K562 (cell line): Measurements from ENCODE around the gene TRIM43. TPM values are rescaled to one million over a fixed set of nuclear protein-coding genes. Genes with fewer than 3 reads are reported as not detected.
"Not testable (repeated sequence)": the region's sequence is repeated elsewhere in the genome, so short reads cannot be mapped to it uniquely, and the experiment has no call there.

Experiments
- ATAC-seq: fragments of 200-7000 bp; cut with Tn5 transposase; 3 replicates; pipeline ENCODE4 v1.9.1; 2020; ENCODE audit warnings: moderate library complexity
- BruUV-seq: library from RNA; stranded (reverse); fragments of 400-500 nt; replicated peaks from 2 replicates; lab custom pipeline; 2021; lab: Mats Ljungman, UMichigan
- CTCF ChIA-PET: fragments of 300-600 bp; formaldehyde crosslinking; extraction: SDS; loops from one replicate; lab custom pipeline; 2021; ENCODE audit warnings: low intra/inter-chr PET ratio; lab: Yijun Ruan, JAX
- POLR2A ChIA-PET: fragments of 300-600, 350-650 bp; sonication (Branson Sonifier 250); formaldehyde crosslinking; extraction: SDS; loops from one replicate; lab custom pipeline; 2021; ENCODE audit warnings: antibody characterized with exemption, inconsistent platforms; lab: Yijun Ruan, JAX
- DNase-seq, 4 experiments: peaks; one replicate each; pipeline versions ENCODE4 v3.0.0 to v3.0.0-alpha.2; 2011 to 2018; ENCODE audit warnings: low spot score in 3 of 4, mixed read lengths in 3 of 4; ENCODE audit errors: extremely low read depth in 1 of 4
- FAIRE-seq: peaks from 2 replicates; lab custom pipeline; 2011; peaks lifted over from hg19 to GRCh38; lab: Jason Lieb, UNC
- H2AFZ ChIP-seq: 2 replicates; pipeline ENCODE4 v1.6.0; 2011; ENCODE audit warnings: low read depth, low read length, control low read depth, inconsistent platforms
- H3K27ac ChIP-seq: fragments of 200-600 bp; 3 replicates; pipeline ENCODE4 v1.8.0; 2011; ENCODE audit warnings: low read depth, mild to moderate bottlenecking, control low read depth, inconsistent platforms, low read length, moderate library complexity, mixed read lengths; ENCODE audit errors: extremely low read depth
- H3K27me3 ChIP-seq, 2 experiments: fragments of 300-600 bp in 1 of 2; 2 replicates in 1 of 2; 3 replicates in 1 of 2; pipeline versions ENCODE4 v1.6.0 to v1.8.0; 2011; ENCODE audit warnings: inconsistent platforms in 2 of 2, low read length in 2 of 2, mild to moderate bottlenecking in 1 of 2, mixed read lengths in 1 of 2, moderate library complexity in 1 of 2; ENCODE audit not compliant: control insufficient read depth in 2 of 2, insufficient read depth in 2 of 2
- H3K36me3 ChIP-seq: fragments of 300-600 bp; 3 replicates; pipeline ENCODE4 v1.8.0; 2011; ENCODE audit warnings: mild to moderate bottlenecking, low read length, inconsistent platforms; ENCODE audit not compliant: control insufficient read depth, insufficient read depth
- H3K4me1 ChIP-seq, 2 experiments: fragments of 200-600 bp in 1 of 2; replicated peaks in 1 of 2; 2 replicates in 1 of 2; 3 replicates in 1 of 2; pipeline versions ENCODE4 v1.5.1 to v1.8.0; 2011; ENCODE audit warnings: inconsistent platforms in 2 of 2, low read length in 2 of 2, mild to moderate bottlenecking in 1 of 2, mixed read lengths in 1 of 2, moderate library complexity in 1 of 2; ENCODE audit not compliant: control insufficient read depth in 2 of 2, insufficient read depth in 2 of 2
- H3K4me2 ChIP-seq: 2 replicates; pipeline ENCODE4 v1.6.1; 2011; ENCODE audit warnings: low read length, control low read depth, inconsistent platforms, mixed read lengths; ENCODE audit not compliant: insufficient read depth
- H3K4me3 ChIP-seq: fragments of 200-600 bp; sonication (generic), shearing (Covaris generic); 2 replicates; pipeline ENCODE4 v1.5.1; 2016; ENCODE audit warnings: control low read depth, inconsistent platforms
- H3K79me2 ChIP-seq: fragments of 200-600 bp; 3 replicates; pipeline ENCODE4 v1.8.0; 2011; ENCODE audit warnings: low read length, inconsistent platforms; ENCODE audit not compliant: control insufficient read depth, insufficient read depth
- H3K9ac ChIP-seq, 2 experiments: 2 replicates each; pipeline versions ENCODE4 v1.6.0 to v1.6.1; 2011; ENCODE audit warnings: low read depth in 2 of 2, low read length in 2 of 2, control low read depth in 1 of 2, inconsistent platforms in 1 of 2, mild to moderate bottlenecking in 1 of 2, mixed read lengths in 1 of 2; ENCODE audit not compliant: insufficient read depth in 1 of 2
- H3K9me1 ChIP-seq: one replicate; pipeline ENCODE4 v1.6.0; 2011; ENCODE audit warnings: inconsistent platforms, mild to moderate bottlenecking, low read length, moderate library complexity; ENCODE audit not compliant: control insufficient read depth, insufficient read depth
- H3K9me3 ChIP-seq: replicated peaks from 2 replicates; pipeline ENCODE4 v1.5.1; 2011; ENCODE audit warnings: low read depth, low read length, inconsistent platforms; ENCODE audit not compliant: control insufficient read depth, insufficient read depth
- H4K20me1 ChIP-seq: replicated peaks from 2 replicates; pipeline ENCODE4 v1.6.1; 2011; ENCODE audit warnings: low read length, inconsistent platforms, mixed read lengths; ENCODE audit not compliant: control insufficient read depth, insufficient read depth
- WGBS: fragments of 100-300 bp; shearing (Covaris generic); methylation state at CpG from one replicate; pipeline ENCODE4 v1.1.6; 2016; ENCODE audit warnings: low coverage, mixed read lengths; ENCODE audit not compliant: insufficient coverage; ENCODE audit errors: missing lambda C conversion rate; 5-methylcytosine and 5-hydroxymethylcytosine counted together
- in situ Hi-C: fragments of 300-500 bp; cut with MboI; formaldehyde crosslinking; loops from 4 replicates; pipeline ENCODE4 v1.15.0; 2018; ENCODE audit warnings: inconsistent platforms, mixed read lengths
- intact Hi-C: fragments of 100-400 bp; cut with micrococcal nuclease; formaldehyde crosslinking; loops from 2 replicates; pipeline ENCODE4 v1.14.2; 2022
- polyA plus RNA-seq, 8 experiments: library from polyadenylated mRNA; depleted of rRNA in 4 of 8; stranded (reverse) in 5 of 8; unstranded in 3 of 8; fragments of >200 nt; fragmentation: Nextera tagmentation in 2 of 8; fragmentation: Illumina TruSeq in 1 of 8; extraction: Ambion mirVana in 2 of 8; extraction: Trizol in 1 of 8; gene quantifications; 2 replicates each; pipeline versions ENCODE4 v1.2.1 to v1.2.3, GENCODE V29; 2011 to 2014; ENCODE audit warnings: inconsistent platforms in 1 of 8, missing spikeins in 1 of 8
- total RNA-seq, 7 experiments: library from RNA; depleted of rRNA in 6 of 7; stranded (reverse); fragments of >200 nt in 6 of 7; fragmentation: Illumina TruSeq in 2 of 7; extraction: Trizol in 2 of 7; gene quantifications; 2 replicates each; pipeline versions ENCODE4 v1.2.1 to v1.2.3, GENCODE V29; 2011 to 2021; ENCODE audit warnings: low replicate concordance in 1 of 7

Gene TRIM43
- total and polyA plus RNA-seq, 9 of the 15 experiments (the other 6 are each of a cell fraction or from before 2014, with no cell fraction given) = not detected

GRCh38 chr2:95640515-95641288 is 48.9 kb downstream of the TRIM43 start:
- ATAC-seq, DNase-seq, H3K4me3 ChIP-seq, H3K36me3 ChIP-seq, H3K4me2 ChIP-seq, H3K79me2 ChIP-seq, H2AFZ ChIP-seq, H3K9me3 ChIP-seq, POLR2A ChIA-PET, H3K27ac ChIP-seq, CTCF ChIA-PET, BruUV-seq, H3K4me1 ChIP-seq, intact Hi-C loops, H4K20me1 ChIP-seq, H3K27me3 ChIP-seq, H3K9ac ChIP-seq, FAIRE-seq, H3K9me1 ChIP-seq: not testable (repeated sequence)
- in situ Hi-C loops = loop anchor here (10.0 kb wide), 1 partner anchor 206 kb away; no protein-coding TSS in a partner anchor
- 0% methylated on average over 1 of the region's 25 CpGs for WGBS

GRCh38 chr2:95641289-95641575 is 49.4 kb downstream of the TRIM43 start:
- not testable (repeated sequence) for BruUV-seq, H3K4me1 ChIP-seq
- in situ Hi-C loops = loop anchor here (10.0 kb wide), 1 partner anchor 206 kb away; no protein-coding TSS in a partner anchor

DNA sequence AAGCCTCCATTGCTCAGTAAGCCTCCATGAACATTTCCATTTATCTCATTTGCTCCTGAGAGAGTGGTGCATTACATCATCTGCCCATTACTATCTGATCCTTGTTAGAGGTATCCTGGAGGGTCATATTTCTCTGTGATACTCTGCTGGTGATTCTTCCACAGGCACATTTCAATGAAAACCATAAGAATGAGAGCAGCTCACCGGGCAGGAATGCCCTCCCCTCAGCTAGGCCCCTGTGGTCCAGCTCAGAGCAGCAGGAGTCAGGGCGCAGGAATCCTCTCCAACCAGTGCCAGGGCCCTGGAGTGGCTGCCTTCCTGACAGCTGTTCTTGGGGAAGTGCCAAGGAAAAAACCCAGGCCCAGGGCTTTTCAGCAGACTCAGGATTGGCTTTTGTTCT is 50.0 kb downstream of the TRIM43 start:
- not testable (repeated sequence) for FAIRE-seq, H3K36me3 ChIP-seq, BruUV-seq

More at GRCh38 chr2:95641289-95641575, 49.4 kb downstream of the TRIM43 start:
- H3K9me3 ChIP-seq, H3K9ac ChIP-seq, H3K36me3 ChIP-seq, DNase-seq, H3K9me1 ChIP-seq, FAIRE-seq, H4K20me1 ChIP-seq, CTCF ChIA-PET, H3K4me3 ChIP-seq, POLR2A ChIA-PET, intact Hi-C loops, H2AFZ ChIP-seq, H3K4me2 ChIP-seq, ATAC-seq, H3K27ac ChIP-seq, H3K79me2 ChIP-seq, H3K27me3 ChIP-seq: not testable (repeated sequence)
- no CpG with 5 or more reads among the region's 9 CpGs for WGBS

GRCh38 chr2:95642360-95642759 is 50.6 kb downstream of the TRIM43 start:
- H3K9me1 ChIP-seq, H3K27me3 ChIP-seq, H3K79me2 ChIP-seq, H2AFZ ChIP-seq, H3K36me3 ChIP-seq, DNase-seq, CTCF ChIA-PET, H3K4me1 ChIP-seq, ATAC-seq, H3K27ac ChIP-seq, intact Hi-C loops, FAIRE-seq, POLR2A ChIA-PET, H4K20me1 ChIP-seq, H3K9me3 ChIP-seq, BruUV-seq, H3K4me2 ChIP-seq, H3K4me3 ChIP-seq, H3K9ac ChIP-seq: not testable (repeated sequence)
- WGBS = no CpG with 5 or more reads among the region's 2 CpGs
- in situ Hi-C loops = loop anchor here (10.0 kb wide), 1 partner anchor 208 kb away; no protein-coding TSS in a partner anchor

More for the DNA sequence above, 50.0 kb downstream of the TRIM43 start:
- ATAC-seq, H3K27me3 ChIP-seq, H4K20me1 ChIP-seq, H3K9me1 ChIP-seq, H3K79me2 ChIP-seq, H3K4me3 ChIP-seq, CTCF ChIA-PET, H3K4me2 ChIP-seq, H3K9me3 ChIP-seq, POLR2A ChIA-PET, H3K9ac ChIP-seq, intact Hi-C loops, H2AFZ ChIP-seq, H3K4me1 ChIP-seq, DNase-seq, H3K27ac ChIP-seq: not testable (repeated sequence)
- in situ Hi-C loops = loop anchor here (10.0 kb wide), 1 partner anchor 207 kb away; no protein-coding TSS in a partner anchor
- WGBS = no CpG with 5 or more reads among the region's 2 CpGs
